GM12878 (cell line): Measurements from ENCODE around the gene THADA.

Source experiments
- CREB1 ChIP-seq: IDR thresholded peaks from 2 replicates; pipeline ENCODE4 v1.6.1; 2012; ENCODE audit warnings: low read depth, mild to moderate bottlenecking, inconsistent platforms
- CTCF ChIP-seq, 3 experiments: IDR thresholded peaks in 2 of 3; conservative IDR thresholded peaks in 1 of 3; 2 replicates each; pipeline ENCODE4 v1.5.1; 2011; ENCODE audit warnings: low read depth in 3 of 3, low read length in 3 of 3, mild to moderate bottlenecking in 3 of 3, control low read depth in 2 of 3, moderate library complexity in 2 of 3, inconsistent platforms in 1 of 3, mixed read lengths in 1 of 3; ENCODE audit not compliant: control insufficient read depth in 2 of 3, insufficient read depth in 1 of 3; ENCODE audit errors: extremely low read depth in 1 of 3
- EGR1 ChIP-seq, 2 experiments: IDR thresholded peaks; 1 replicate in 1 of 2; 2 replicates in 1 of 2; pipeline ENCODE4 v1.6.1; 2011 to 2012; ENCODE audit warnings: low read depth in 2 of 2, low read length in 2 of 2, borderline replicate concordance in 1 of 2, mild to moderate bottlenecking in 1 of 2, moderate library complexity in 1 of 2
- EZH2 ChIP-seq: IDR thresholded peaks from 2 replicates; pipeline ENCODE4 v1.6.1; 2012; ENCODE audit warnings: low read depth, mild to moderate bottlenecking, control low read depth, inconsistent platforms, low read length, borderline replicate concordance; ENCODE audit not compliant: control insufficient read depth
- GABPA ChIP-seq: IDR thresholded peaks from 2 replicates; pipeline ENCODE4 v1.6.1; 2014; ENCODE audit warnings: antibody characterized with exemption, low read depth, mild to moderate bottlenecking, inconsistent platforms
- JUND ChIP-seq: IDR thresholded peaks from 2 replicates; pipeline ENCODE4 v1.6.1; 2012; ENCODE audit warnings: low read depth, mild to moderate bottlenecking, low read length, improper control_type of control experiment, moderate library complexity
- MAX ChIP-seq: IDR thresholded peaks from 2 replicates; pipeline ENCODE4 v1.6.1; 2012; ENCODE audit warnings: low read depth, low read length, improper control_type of control experiment
- MEF2A ChIP-seq: IDR thresholded peaks from 2 replicates; pipeline ENCODE4 v1.6.1; 2011; ENCODE audit warnings: low read depth, mild to moderate bottlenecking, low read length, moderate library complexity; ENCODE audit not compliant: insufficient read depth
- TF ChIP-seq, protein P1 (sequence below): fragments of 450-650 bp; IDR thresholded peaks from 2 replicates; pipeline ENCODE4 v1.6.1; 2016; ENCODE audit warnings: mild to moderate bottlenecking

GRCh38 chr2:43317194-43317593 is 278.6 kb downstream of the THADA start:
- TF ChIP-seq MEF2A = no peak
- TF ChIP-seq EZH2 = no peak
- no peak for TF ChIP-seq GABPA
- TF ChIP-seq JUND = no peak
- TF ChIP-seq MAX = no peak
- TF ChIP-seq, protein P1, sequence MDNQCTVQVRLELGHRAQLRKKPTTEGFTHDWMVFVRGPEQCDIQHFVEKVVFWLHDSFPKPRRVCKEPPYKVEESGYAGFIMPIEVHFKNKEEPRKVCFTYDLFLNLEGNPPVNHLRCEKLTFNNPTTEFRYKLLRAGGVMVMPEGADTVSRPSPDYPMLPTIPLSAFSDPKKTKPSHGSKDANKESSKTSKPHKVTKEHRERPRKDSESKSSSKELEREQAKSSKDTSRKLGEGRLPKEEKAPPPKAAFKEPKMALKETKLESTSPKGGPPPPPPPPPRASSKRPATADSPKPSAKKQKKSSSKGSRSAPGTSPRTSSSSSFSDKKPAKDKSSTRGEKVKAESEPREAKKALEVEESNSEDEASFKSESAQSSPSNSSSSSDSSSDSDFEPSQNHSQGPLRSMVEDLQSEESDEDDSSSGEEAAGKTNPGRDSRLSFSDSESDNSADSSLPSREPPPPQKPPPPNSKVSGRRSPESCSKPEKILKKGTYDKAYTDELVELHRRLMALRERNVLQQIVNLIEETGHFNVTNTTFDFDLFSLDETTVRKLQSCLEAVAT = no peak
- TF ChIP-seq CTCF (IDR thresholded peaks at IDR 0.05 in 2 of 3, conservative IDR thresholded peaks at IDR 0.05 in 1 of 3; ENCODE audit: control insufficient read depth in 2 of 3, extremely low read depth in 1 of 3, insufficient read depth in 1 of 3, low read depth in 3 of 3, low read length in 3 of 3) = no peak
- TF ChIP-seq EGR1 (IDR thresholded peaks at IDR 0.05; ENCODE audit: borderline replicate concordance in 1 of 2, low read depth in 2 of 2, low read length in 2 of 2) = no peak
- TF ChIP-seq CREB1 = no peak
